Activated CD8-positive, alpha-beta T cell treated with anti-CD3 and anti-CD28 coated beads for 36 hours (primary cell): ENCODE data around the gene EPHB1. TPM values are rescaled to one million over a fixed set of nuclear protein-coding genes. Genes with fewer than 3 reads are reported as not detected.

Experiments
- ATAC-seq: fragments of 200-7000 bp; cut with Tn5 transposase; one replicate; pipeline ENCODE4 v1.10.0; 2021; ENCODE audit warnings: mild to moderate bottlenecking, moderate library complexity
- CTCF ChIA-PET: fragments of 350-600 bp; sonication (Branson Sonifier 250); formaldehyde crosslinking; loops from one replicate; lab custom pipeline; 2021; ENCODE audit warnings: antibody characterized with exemption; lab: Charles Lee
- POLR2A ChIA-PET: fragments of 350-600 bp; sonication (Branson Sonifier 250); formaldehyde crosslinking; loops from one replicate; lab custom pipeline; 2021; ENCODE audit warnings: antibody characterized with exemption; lab: Charles Lee
- DNase-seq: peaks from one replicate; pipeline ENCODE4 v3.0.0-alpha.2; 2020
- H3K27ac Mint-ChIP-seq: one replicate; pipeline ENCODE4 v1.8.0; 2021; ENCODE audit warnings: mild to moderate bottlenecking, mixed read lengths
- H3K27me3 Mint-ChIP-seq: one replicate; pipeline ENCODE4 v1.8.0; 2021; ENCODE audit warnings: mixed read lengths
- H3K36me3 Mint-ChIP-seq: one replicate; pipeline ENCODE4 v1.8.0; 2021; ENCODE audit warnings: low read depth, mixed read lengths
- H3K4me1 Mint-ChIP-seq: one replicate; pipeline ENCODE4 v1.8.0; 2021; ENCODE audit warnings: low read depth, mixed read lengths
- H3K4me3 Mint-ChIP-seq: one replicate; pipeline ENCODE4 v1.8.0; 2021; ENCODE audit warnings: mild to moderate bottlenecking, moderate library complexity, mixed read lengths
- H3K9me3 Mint-ChIP-seq: one replicate; pipeline ENCODE4 v1.8.0; 2021; ENCODE audit warnings: mixed read lengths
- intact Hi-C: fragments of 100-400 bp; cut with micrococcal nuclease; formaldehyde crosslinking; loops from one replicate; pipeline ENCODE4 v1.10.0; 2022
- total RNA-seq, 2 experiments: library from RNA; stranded (reverse); gene quantifications; one replicate each; pipeline ENCODE4 v1.2.3, GENCODE V29; 2021
- TF ChIP-seq, protein P1 (sequence below): fragments of 200-600 bp; IDR thresholded peaks from one replicate; pipeline ENCODE4 v1.8.0; 2022; ENCODE audit warnings: antibody characterized with exemption, mild to moderate bottlenecking

EPHB1 gene
- total RNA-seq, 2 experiments from 2014 or later: 0.78 TPM; not detected in 1

DNA sequence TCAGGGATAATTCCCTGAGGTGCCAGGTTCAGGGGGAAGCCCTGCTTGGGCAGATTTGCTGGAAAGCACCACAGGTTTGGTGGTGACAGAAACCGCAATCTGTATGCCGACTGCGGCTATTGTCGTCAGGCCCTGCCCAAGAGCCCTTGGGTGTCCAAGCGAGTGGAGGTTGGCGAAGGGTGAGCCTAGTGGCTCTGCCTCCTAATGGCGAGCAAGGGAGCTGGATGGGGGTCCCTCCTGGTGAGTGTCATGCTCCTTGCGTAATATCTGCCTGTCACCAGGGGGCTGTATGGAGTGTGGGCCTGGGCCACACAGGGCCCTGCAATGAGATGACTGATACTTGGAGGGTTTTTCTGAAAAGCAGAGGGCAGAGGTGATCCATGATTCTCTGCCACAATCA, 101.6 kb downstream of the EPHB1 start:
- Mint-ChIP-seq H3K4me3 (no peak overlapping the region), H3K36me3 (no peaks in the 10 kb centered on the region), H3K9me3 (no peaks in the 10 kb centered on the region), H3K27me3 (peaks cover 2% of the 10 kb centered on the region), H3K27ac (no peak overlapping the region), H3K4me1 (no peaks in the 10 kb centered on the region)
- DNase-seq (no peak), ATAC-seq (no peak)
- intact Hi-C loops: no loop called here
- ChIA-PET POLR2A (no interaction called here), CTCF (no interaction called here)
- TF ChIP-seq, protein P1, sequence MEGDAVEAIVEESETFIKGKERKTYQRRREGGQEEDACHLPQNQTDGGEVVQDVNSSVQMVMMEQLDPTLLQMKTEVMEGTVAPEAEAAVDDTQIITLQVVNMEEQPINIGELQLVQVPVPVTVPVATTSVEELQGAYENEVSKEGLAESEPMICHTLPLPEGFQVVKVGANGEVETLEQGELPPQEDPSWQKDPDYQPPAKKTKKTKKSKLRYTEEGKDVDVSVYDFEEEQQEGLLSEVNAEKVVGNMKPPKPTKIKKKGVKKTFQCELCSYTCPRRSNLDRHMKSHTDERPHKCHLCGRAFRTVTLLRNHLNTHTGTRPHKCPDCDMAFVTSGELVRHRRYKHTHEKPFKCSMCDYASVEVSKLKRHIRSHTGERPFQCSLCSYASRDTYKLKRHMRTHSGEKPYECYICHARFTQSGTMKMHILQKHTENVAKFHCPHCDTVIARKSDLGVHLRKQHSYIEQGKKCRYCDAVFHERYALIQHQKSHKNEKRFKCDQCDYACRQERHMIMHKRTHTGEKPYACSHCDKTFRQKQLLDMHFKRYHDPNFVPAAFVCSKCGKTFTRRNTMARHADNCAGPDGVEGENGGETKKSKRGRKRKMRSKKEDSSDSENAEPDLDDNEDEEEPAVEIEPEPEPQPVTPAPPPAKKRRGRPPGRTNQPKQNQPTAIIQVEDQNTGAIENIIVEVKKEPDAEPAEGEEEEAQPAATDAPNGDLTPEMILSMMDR: no peak

DNA sequence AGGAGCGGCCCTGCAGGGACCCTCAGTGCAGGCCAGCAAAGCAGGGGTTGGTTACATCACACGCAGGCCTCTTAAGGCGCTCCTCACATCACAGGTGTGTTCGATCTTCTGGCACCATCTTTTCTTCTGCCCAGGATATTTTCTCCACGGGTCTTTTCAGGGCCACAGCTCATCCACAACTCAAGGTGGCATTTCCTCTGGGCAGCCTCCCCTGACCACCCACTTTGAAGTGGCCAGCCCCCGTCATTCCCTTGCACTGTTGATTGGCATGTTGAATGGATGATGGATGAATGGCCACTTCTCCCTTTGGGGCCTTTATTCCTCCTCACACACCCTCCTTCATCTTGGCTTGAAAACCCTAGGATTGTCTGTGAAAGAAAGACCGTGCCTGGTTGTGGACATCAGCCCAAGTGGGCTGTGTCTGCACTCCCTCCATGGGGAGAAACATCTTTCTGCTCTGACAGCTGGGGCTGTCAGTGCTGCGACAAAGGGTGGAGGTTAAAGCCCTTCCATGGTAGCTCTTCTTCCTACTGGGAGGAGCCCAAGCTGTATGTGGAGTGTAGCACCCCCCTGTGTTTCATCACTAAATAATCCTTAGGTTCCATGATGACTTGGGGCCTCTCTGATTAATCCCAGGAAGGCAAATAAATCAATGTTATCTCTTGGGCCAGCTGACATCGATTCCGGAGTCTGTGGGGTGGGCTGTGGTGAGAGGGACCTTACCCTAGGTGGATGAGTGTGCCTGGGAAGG, 102.5 kb downstream of the EPHB1 start:
- Mint-ChIP-seq H3K4me3 (no peak overlapping the region), H3K27ac (no peak overlapping the region), H3K36me3 (no peaks in the 10 kb centered on the region), H3K9me3 (no peaks in the 10 kb centered on the region), H3K27me3 (peaks cover 5% of the 10 kb centered on the region), H3K4me1 (no peaks in the 10 kb centered on the region)
- TF ChIP-seq, protein P1: no peak
- ChIA-PET CTCF (no interaction called here), POLR2A (interaction anchor here (1.2 kb wide), 1 partner anchor 30 kb away, joined by 3 read pairs; no protein-coding TSS in a partner anchor)
- DNase-seq: no peak
- intact Hi-C loops: no loop called here
- no peak for ATAC-seq

DNA sequence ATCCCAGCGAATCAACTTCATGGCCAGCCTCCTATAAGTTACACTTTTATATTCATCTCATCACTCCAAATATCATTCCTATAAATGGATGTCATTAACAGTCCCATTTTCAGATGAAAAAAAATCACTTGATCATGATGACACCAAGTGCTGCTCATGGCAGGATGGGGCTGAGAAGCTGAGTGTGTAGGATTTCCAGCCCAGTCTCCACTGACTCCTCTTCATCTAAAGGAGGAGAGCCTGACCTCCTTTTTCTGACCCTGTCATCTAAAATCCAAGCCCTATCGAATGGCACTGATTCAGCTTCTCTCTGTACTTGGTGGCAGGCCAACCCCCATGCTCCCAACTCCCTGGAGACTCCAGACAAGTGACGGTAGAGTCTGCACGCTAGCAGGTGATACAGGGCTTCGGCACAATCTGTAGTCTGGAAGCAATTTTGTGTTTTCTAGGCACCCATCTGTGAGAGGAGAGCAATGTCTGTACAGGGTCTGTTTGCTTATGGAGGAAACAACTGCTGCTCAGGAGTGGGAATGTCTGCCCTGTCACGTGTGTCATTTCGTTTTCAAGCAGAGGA, 103.2 kb downstream of the EPHB1 start:
- H3K4me1 Mint-ChIP-seq: no peaks in the 10 kb centered on the region
- intact Hi-C loops: no loop called here
- no peak overlapping the region for H3K27ac Mint-ChIP-seq
- H3K4me3 Mint-ChIP-seq: no peak overlapping the region
- H3K36me3 Mint-ChIP-seq: no peaks in the 10 kb centered on the region
- H3K9me3 Mint-ChIP-seq: no peaks in the 10 kb centered on the region
- ChIA-PET POLR2A (interaction anchor here (1.2 kb wide), 1 partner anchor 29 kb away, joined by 3 read pairs; no protein-coding TSS in a partner anchor), CTCF (no interaction called here)
- DNase-seq (no peak), ATAC-seq (no peak)
- H3K27me3 Mint-ChIP-seq: peaks cover 5% of the 10 kb centered on the region
- TF ChIP-seq, protein P1: no peak

DNA sequence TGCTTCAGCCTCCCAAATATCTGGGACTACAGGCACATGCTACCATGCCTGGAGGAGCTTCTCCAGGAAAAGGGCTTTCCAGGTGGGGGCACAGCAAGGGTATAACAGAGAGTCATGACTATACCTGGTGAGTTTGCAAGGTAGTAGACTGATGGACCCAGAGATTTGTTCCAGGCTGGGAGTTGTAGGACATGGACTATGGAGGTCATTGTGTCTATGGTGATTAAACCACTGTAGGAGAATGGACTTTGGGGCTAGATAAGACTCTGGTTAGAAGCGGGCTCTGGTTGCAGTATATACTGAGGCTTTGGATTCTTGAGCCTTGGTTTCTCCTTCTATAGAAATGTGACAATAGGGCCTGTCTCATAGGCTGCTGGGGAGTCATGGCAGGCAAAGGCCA, 104.7 kb downstream of the EPHB1 start:
- CTCF ChIA-PET: no interaction called here
- Mint-ChIP-seq H3K4me3 (no peak overlapping the region), H3K27me3 (peaks cover 5% of the 10 kb centered on the region), H3K36me3 (no peaks in the 10 kb centered on the region), H3K9me3 (no peaks in the 10 kb centered on the region), H3K4me1 (peaks cover 5% of the 10 kb centered on the region), H3K27ac (no peak overlapping the region)
- DNase-seq (no peak), ATAC-seq (no peak)
- POLR2A ChIA-PET: no interaction called here
- intact Hi-C loops: no loop called here
- TF ChIP-seq, protein P1: no peak

DNA sequence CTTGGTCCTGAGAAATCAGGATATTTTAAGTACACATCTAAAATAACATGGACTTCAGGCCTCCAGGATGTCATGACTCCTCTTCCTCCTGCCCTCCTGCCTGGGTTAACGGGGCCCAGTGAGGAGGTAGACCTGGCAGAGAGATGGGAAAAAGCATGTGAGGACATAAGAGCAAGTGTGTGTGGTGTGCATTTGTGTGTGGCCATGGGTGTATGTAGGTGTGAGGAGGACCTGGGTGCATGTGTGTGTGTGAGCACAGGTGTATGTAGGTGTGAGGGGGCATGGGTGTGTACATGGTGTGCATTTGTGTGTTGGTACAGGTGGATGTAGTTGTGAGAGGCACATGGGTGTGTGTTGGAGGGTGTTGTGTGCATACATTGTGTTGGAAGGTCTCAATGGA, 105.4 kb downstream of the EPHB1 start:
- CTCF ChIA-PET: no interaction called here
- no peaks in the 10 kb centered on the region for H3K9me3 Mint-ChIP-seq
- ATAC-seq (no peak), DNase-seq (no peak)
- TF ChIP-seq, protein P1: no peak
- POLR2A ChIA-PET: no interaction called here
- intact Hi-C loops: no loop called here
- no peak overlapping the region for H3K27ac Mint-ChIP-seq
- no peak overlapping the region for H3K4me3 Mint-ChIP-seq
- peaks cover 5% of the 10 kb centered on the region for H3K27me3 Mint-ChIP-seq
- peaks cover 5% of the 10 kb centered on the region for H3K4me1 Mint-ChIP-seq
- H3K36me3 Mint-ChIP-seq: no peaks in the 10 kb centered on the region
